ENCODE results near the gene SYT15.
"Not testable (repeated sequence)": the region's sequence is repeated elsewhere in the genome, so short reads cannot be mapped to it uniquely, and the experiment has no call there.

SYT15 gene

GRCh38 chr10:46589589-46589988 is 10.7 kb downstream of the SYT15 start:
- DNase-seq (ENCODE audit: low read depth): not testable (repeated sequence)

- not testable (repeated sequence) for DNase-seq (ENCODE audit: low read depth)
These were observed 12.1 kb downstream of the SYT15 start for GRCh38 chr10:46591053-46591452.

- DNase-seq (ENCODE audit: low read depth): not testable (repeated sequence)
These were observed 14.4 kb downstream of the SYT15 start for GRCh38 chr10:46593307-46593706.

DNA sequence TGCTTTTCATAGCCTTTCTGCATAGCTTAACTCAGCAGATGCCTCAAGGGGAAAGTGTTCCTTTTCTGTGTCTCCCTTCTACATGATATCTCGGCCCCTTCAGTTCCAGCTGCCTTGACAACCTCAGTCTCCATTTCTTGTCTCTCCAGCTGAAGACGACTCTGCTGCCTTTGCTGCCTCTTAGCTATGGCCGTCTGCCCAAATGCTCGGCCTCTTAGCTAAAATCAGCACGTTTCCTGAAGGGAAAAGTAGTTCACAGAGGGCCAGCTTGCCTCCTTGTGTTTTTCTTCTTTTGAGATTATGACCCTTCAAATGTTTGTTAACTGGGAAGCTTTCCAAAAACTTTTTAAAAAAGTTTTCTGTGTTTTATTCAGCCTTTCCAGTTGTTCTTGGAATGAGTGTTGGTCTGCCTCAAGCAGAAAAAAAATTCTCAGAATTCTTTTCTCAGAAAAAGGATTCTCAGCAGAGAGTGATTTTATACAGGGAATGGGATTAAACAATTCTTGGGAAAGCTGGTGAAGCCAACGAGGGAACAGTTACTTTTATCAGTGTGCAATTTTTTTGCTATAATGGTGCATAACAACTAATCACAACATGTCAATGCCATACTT is 15.6 kb downstream of the SYT15 start:
- DNase-seq (ENCODE audit: low read depth): not testable (repeated sequence)

GRCh38 chr10:46596570-46596969 is 17.6 kb downstream of the SYT15 start:
- not testable (repeated sequence) for DNase-seq (ENCODE audit: low read depth)

GRCh38 chr10:46597616-46598246 is 18.8 kb downstream of the SYT15 start:
- not testable (repeated sequence) for DNase-seq (ENCODE audit: low read depth)

- not testable (repeated sequence) for DNase-seq (ENCODE audit: low read depth)
These were observed 21.6 kb downstream of the SYT15 start for GRCh38 chr10:46600516-46600915.

DNA sequence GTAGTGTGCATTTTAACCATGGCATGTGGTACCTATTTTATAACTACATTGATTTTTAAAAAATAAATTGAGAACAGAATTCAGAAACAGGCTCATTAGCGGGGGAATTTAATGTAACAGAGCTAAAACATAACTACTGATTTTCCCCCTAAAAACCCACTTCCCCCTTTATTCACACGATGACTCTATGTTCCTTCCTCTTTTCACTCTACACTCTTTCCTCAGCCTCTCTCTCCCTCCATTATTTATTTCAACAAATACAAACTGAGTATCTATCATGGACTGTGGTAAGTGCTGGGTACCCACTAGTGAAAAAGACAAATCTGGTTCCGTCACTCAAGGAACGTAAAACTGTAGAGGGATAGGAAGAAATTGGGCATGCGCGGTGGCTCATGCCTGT is 36.6 kb downstream of the SYT15 start:
- DNase-seq (ENCODE audit: low read depth): not testable (repeated sequence)

DNA sequence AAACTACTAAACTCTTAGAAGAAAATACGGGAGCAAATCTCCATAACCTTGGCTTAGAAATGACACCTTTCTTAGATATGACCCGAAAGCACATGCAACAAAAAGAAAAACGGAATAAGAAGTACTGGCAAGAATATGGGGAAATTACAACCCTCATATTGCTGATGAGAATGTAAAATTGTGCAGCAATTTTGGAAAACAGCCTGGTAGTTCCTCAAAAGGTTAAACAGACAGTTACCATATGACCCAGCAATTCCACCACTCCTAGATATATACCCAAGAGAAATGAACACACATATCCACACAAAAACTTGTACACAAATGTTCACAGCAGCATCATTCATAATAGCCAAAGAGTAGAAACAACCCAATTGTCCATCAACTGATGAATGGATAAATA is 37.3 kb downstream of the SYT15 start:
- DNase-seq (ENCODE audit: low read depth): not testable (repeated sequence)

DNA sequence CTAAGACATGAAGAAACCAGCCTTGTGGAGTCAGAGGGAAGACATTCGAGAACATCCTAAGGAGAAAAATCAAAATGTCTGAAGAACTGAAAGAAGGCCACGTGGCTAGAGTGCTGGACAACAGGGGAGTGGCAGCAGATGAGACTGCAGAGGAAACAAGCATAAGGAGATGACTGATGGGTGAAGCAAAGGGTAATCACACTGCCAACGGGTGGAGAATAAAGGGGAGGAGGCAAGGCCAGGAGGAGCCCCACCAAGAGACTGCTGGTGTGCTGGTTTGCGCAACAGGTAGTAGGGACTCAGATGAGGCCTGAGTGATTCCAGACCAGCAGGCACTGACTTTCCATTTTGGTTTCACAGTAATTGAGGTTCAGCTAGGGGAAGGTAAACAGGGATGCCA is 38.2 kb downstream of the SYT15 start:
- DNase-seq (ENCODE audit: low read depth): not testable (repeated sequence)

GRCh38 chr10:46617913-46618312 is 39.0 kb downstream of the SYT15 start:
- not testable (repeated sequence) for DNase-seq (ENCODE audit: low read depth)

- DNase-seq (ENCODE audit: low read depth): not testable (repeated sequence)
These were observed 45.1 kb downstream of the SYT15 start for GRCh38 chr10:46623899-46624654.

- DNase-seq (ENCODE audit: low read depth): not testable (repeated sequence)
These were observed 50.9 kb downstream of the SYT15 start for GRCh38 chr10:46629805-46630204.

GRCh38 chr10:46630816-46631215 is 51.9 kb downstream of the SYT15 start:
- not testable (repeated sequence) for DNase-seq (ENCODE audit: low read depth)

- DNase-seq (ENCODE audit: low read depth): not testable (repeated sequence)
These were observed 52.8 kb downstream of the SYT15 start for GRCh38 chr10:46631683-46632082.

GRCh38 chr10:46634698-46635097 is 55.8 kb downstream of the SYT15 start:
- DNase-seq (ENCODE audit: low read depth): not testable (repeated sequence)

DNA sequence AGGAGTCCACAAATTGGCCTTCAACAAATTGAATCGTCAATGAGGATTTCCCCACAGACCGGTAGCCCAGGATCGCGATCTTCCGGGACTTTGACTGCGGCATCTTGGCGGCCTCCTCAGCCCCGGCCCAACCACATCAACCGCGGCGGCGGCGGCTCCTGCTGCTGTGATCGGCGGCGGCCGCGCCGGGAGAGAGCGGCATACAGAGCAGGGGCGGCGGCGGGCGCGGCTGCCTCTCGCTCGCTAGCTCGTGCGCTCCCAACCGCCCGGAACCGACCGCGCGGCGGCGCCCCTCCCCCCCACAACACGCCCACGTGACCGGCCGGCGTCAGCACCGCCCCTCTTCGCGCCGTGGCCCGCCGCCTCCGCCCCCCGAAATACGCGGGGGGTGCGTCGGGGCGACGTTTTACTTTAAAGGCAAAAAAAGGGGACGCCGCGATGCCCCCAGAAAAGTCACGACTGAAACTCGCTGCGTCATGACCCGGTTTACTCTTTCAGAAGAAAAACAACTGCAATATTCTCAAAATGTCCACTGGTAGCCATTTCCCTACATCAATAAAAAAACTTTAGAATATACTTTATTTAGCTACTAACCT is 56.5 kb downstream of the SYT15 start:
- DNase-seq (ENCODE audit: low read depth): not testable (repeated sequence)

GRCh38 chr10:46640005-46640404 is 61.1 kb downstream of the SYT15 start:
- DNase-seq (ENCODE audit: low read depth): not testable (repeated sequence)
